Breast epithelium (tissue), 4 donors: ENCODE data around the gene ANKRD31. TPM values are rescaled to one million over a fixed set of nuclear protein-coding genes. Genes with fewer than 3 reads are reported as not detected.
A peak's percentile ranks its signal among the peaks of the same experiment; 100 is the strongest.

Source experiments
- DNase-seq, 2 donors: peaks; one replicate each; pipeline ENCODE4 v3.0.0-alpha.2; 2019; ENCODE audit warnings: low spot score in 2 of 2
- H3K27ac ChIP-seq, 2 donors: fragments of 200-600 bp; sonication (generic) in 1 of 2; one replicate each; pipeline ENCODE4 v1.5.1; 2016 to 2019; ENCODE audit warnings: mild to moderate bottlenecking in 1 of 2
- H3K27me3 ChIP-seq, 2 donors: fragments of 200-600 bp; sonication (generic) in 1 of 2; one replicate each; pipeline versions ENCODE4 v1.5.1 to v1.6.0; 2017 to 2019; ENCODE audit warnings: control low read depth in 1 of 2, mild to moderate bottlenecking in 1 of 2
- H3K36me3 ChIP-seq: fragments of 200-600 bp; one replicate; pipeline ENCODE4 v1.5.1; 2019
- H3K4me1 ChIP-seq, 2 donors: fragments of 200-600 bp; sonication (generic); one replicate each; pipeline ENCODE4 v1.5.1; 2016 to 2019; ENCODE audit warnings: control low read depth in 1 of 2
- H3K4me3 ChIP-seq, 3 donors: fragments of 200-600 bp; sonication (generic); 1 replicate in 2 of 3; 2 replicates in 1 of 3; pipeline ENCODE4 v1.5.1; 2016 to 2019; ENCODE audit warnings: mild to moderate bottlenecking in 3 of 3, moderate library complexity in 2 of 3
- H3K9me3 ChIP-seq, 2 donors: fragments of 200-600 bp; sonication (generic) in 1 of 2; one replicate each; pipeline ENCODE4 v1.5.1; 2016 to 2019; ENCODE audit warnings: control low read depth in 1 of 2
- CTCF ChIP-seq, 3 donors: fragments of 450-650 bp; IDR thresholded peaks; one replicate each; pipeline ENCODE4 v1.5.1; 2016 to 2017; ENCODE audit warnings: antibody characterized with exemption in 3 of 3, mild to moderate bottlenecking in 3 of 3, moderate library complexity in 3 of 3
- POLR2A ChIP-seq: fragments of 450-650 bp; IDR thresholded peaks from one replicate; pipeline ENCODE4 v1.6.1; 2016; ENCODE audit warnings: antibody characterized with exemption, mild to moderate bottlenecking, moderate library complexity
- POLR2AphosphoS5 ChIP-seq, 3 donors: sonication (generic); formaldehyde crosslinking; IDR thresholded peaks; one replicate each; pipeline ENCODE4 v1.6.1; 2017; ENCODE audit warnings: antibody characterized with exemption in 3 of 3
- intact Hi-C: fragments of 100-400 bp; cut with DNase I; formaldehyde crosslinking; loops from one replicate; pipeline ENCODE4 v1.15.1; 2023; ENCODE audit warnings: low total_unique reads
- total RNA-seq, 3 donors: library from RNA; depleted of rRNA; stranded (reverse); fragments of >200 nt; gene quantifications; one replicate each; pipeline ENCODE4 v1.1.0, GENCODE V29; 2016

Gene ANKRD31
- total RNA-seq, result under 1 TPM; 0.32 to 0.66 (median 0.59) TPM

- intact Hi-C loops, result no loop called here
- peak within 1 kb of the TSS; percentile 74 to 75 for H3K27ac ChIP-seq
These were observed at the start of gene ANKRD31 for GRCh38 chr5:75236322-75237316. TSS of gene ANKRD31 (minus strand) at chr5:75236878. CDS start at chr5:75236686, 192 bp downstream.

GRCh38 chr5:75286211-75286773 is 49.6 kb upstream of the ANKRD31 start:
- Histone ChIP-seq H3K4me3 (no peak overlapping the region), H3K36me3 (no peaks in the 10 kb centered on the region), H3K9me3 (peaks cover 0 to 4% of the 10 kb centered on the region in 2 donors), H3K27ac (no peak overlapping the region), H3K4me1 (no peaks in the 10 kb centered on the region), H3K27me3 (no peaks in the 10 kb centered on the region)
- intact Hi-C loops, result no loop called here
- TF ChIP-seq CTCF (IDR thresholded peaks at IDR 0.05) (no peak), POLR2AphosphoS5 (IDR thresholded peaks at IDR 0.05) (no peak), POLR2A (no peak)
- no peak for DNase-seq

More at GRCh38 chr5:75236322-75237316, at the start of gene ANKRD31:
- Histone ChIP-seq H3K36me3 (no peaks in the 10 kb centered on the region), H3K4me3 (peak within 1 kb of the TSS; percentile 67 to 76 (median 75)), H3K27me3 (no peaks in the 10 kb centered on the region), H3K4me1 (no peaks in the 10 kb centered on the region), H3K9me3 (no peaks in the 10 kb centered on the region)
- peak; percentile 71 to 77 for DNase-seq
- TF ChIP-seq POLR2AphosphoS5 (IDR thresholded peaks at IDR 0.05) (peak in 1 of 3 donors; percentile 55), CTCF (IDR thresholded peaks at IDR 0.05) (peak in 2 of 3 donors; percentile 49 to 92), POLR2A (no peak)

GRCh38 chr5:75282581-75282980 is 45.9 kb upstream of the ANKRD31 start:
- no peaks in the 10 kb centered on the region for H3K9me3 ChIP-seq
- no peaks in the 10 kb centered on the region for H3K27me3 ChIP-seq
- no peak overlapping the region for H3K4me3 ChIP-seq
- no peaks in the 10 kb centered on the region for H3K36me3 ChIP-seq
- intact Hi-C loops, result no loop called here
- no peak for DNase-seq
- no peak overlapping the region for H3K27ac ChIP-seq
- H3K4me1 ChIP-seq, result no peaks in the 10 kb centered on the region
- TF ChIP-seq POLR2A, result no peak
- no peak for TF ChIP-seq CTCF (IDR thresholded peaks at IDR 0.05)
- TF ChIP-seq POLR2AphosphoS5 (IDR thresholded peaks at IDR 0.05), result no peak

- Histone ChIP-seq H3K27ac (no peak overlapping the region), H3K4me1 (no peaks in the 10 kb centered on the region), H3K4me3 (no peak overlapping the region), H3K27me3 (no peaks in the 10 kb centered on the region), H3K36me3 (no peaks in the 10 kb centered on the region), H3K9me3 (no peaks in the 10 kb centered on the region)
- intact Hi-C loops, result no loop called here
- TF ChIP-seq CTCF (IDR thresholded peaks at IDR 0.05) (no peak), POLR2AphosphoS5 (IDR thresholded peaks at IDR 0.05) (no peak), POLR2A (no peak)
- no peak for DNase-seq
These were observed 45.2 kb upstream of the ANKRD31 start for GRCh38 chr5:75281716-75282465.
